HUES64 (cell line): ENCODE data around the gene KLK2. TPM values are rescaled to one million over a fixed set of nuclear protein-coding genes. Genes with fewer than 3 reads are reported as not detected.

ENCODE experiments used
- H3K27ac ChIP-seq: 2 replicates; pipeline ENCODE4 v1.7.0; 2013; ENCODE audit warnings: low read depth, low read length, inconsistent platforms
- H3K27me3 ChIP-seq: 2 replicates; pipeline ENCODE4 v1.6.1; 2013; ENCODE audit warnings: mild to moderate bottlenecking, low read length; ENCODE audit not compliant: insufficient read depth
- H3K36me3 ChIP-seq: 2 replicates; pipeline ENCODE4 v1.6.1; 2013; ENCODE audit warnings: mild to moderate bottlenecking, low read length; ENCODE audit not compliant: insufficient read depth
- H3K4me1 ChIP-seq: 2 replicates; pipeline ENCODE4 v1.6.1; 2013; ENCODE audit warnings: mild to moderate bottlenecking, low read length, moderate library complexity; ENCODE audit not compliant: insufficient read depth
- H3K4me3 ChIP-seq: 2 replicates; pipeline ENCODE4 v1.5.1; 2013; ENCODE audit warnings: mild to moderate bottlenecking, low read length, moderate library complexity
- H3K9ac ChIP-seq: 2 replicates; pipeline ENCODE4 v1.6.1; 2013; ENCODE audit warnings: mild to moderate bottlenecking, low read depth, low read length
- H3K9me3 ChIP-seq: 2 replicates; pipeline ENCODE4 v1.6.1; 2013; ENCODE audit warnings: low read depth, low read length; ENCODE audit not compliant: insufficient read depth
- WGBS: fragments of 150-250, 120-280 bp; methylation state at CpG from one replicate; pipeline ENCODE4 v1.1.7; 2013; ENCODE audit warnings: missing lambda C conversion rate; 5-methylcytosine and 5-hydroxymethylcytosine counted together
- polyA plus RNA-seq, 2 experiments: library from polyadenylated mRNA; stranded (reverse); fragments of 50-300 nt; gene quantifications; one replicate each; pipeline ENCODE4 v1.2.3, GENCODE V29; 2013

KLK2 gene
- polyA plus RNA-seq (2013, experiment 1 of 2): not detected
- polyA plus RNA-seq (2013, experiment 2 of 2): not detected

DNA sequence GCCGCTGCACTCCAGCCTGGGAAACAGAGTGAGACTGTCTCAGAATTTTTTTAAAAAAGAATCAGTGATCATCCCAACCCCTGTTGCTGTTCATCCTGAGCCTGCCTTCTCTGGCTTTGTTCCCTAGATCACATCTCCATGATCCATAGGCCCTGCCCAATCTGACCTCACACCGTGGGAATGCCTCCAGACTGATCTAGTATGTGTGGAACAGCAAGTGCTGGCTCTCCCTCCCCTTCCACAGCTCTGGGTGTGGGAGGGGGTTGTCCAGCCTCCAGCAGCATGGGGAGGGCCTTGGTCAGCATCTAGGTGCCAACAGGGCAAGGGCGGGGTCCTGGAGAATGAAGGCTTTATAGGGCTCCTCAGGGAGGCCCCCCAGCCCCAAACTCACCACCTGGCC is at the start of gene KLK2:
Gene KLK2, plus strand, starts transcription at position 384 of the 400 bp plus-strand sequence. CDS start 35 bp downstream, outside the sequence.
- no peak within 1 kb of the TSS for H3K27ac ChIP-seq
- 75% methylated on average over 2 of the region's 3 CpGs for WGBS
- H3K9me3 ChIP-seq: 0 out of 2 replicates have a peak, but pooled peaks cover 4% of the 10 kb centered on the region
- H3K9ac ChIP-seq: no peak within 1 kb of the TSS
- H3K4me3 ChIP-seq: no peak within 1 kb of the TSS
- no peaks in the 10 kb centered on the region for H3K36me3 ChIP-seq
- H3K4me1 ChIP-seq: no peaks in the 10 kb centered on the region
- peaks cover 2% of the 10 kb centered on the region; the same call in 1 of the 2 replicates for H3K27me3 ChIP-seq

DNA sequence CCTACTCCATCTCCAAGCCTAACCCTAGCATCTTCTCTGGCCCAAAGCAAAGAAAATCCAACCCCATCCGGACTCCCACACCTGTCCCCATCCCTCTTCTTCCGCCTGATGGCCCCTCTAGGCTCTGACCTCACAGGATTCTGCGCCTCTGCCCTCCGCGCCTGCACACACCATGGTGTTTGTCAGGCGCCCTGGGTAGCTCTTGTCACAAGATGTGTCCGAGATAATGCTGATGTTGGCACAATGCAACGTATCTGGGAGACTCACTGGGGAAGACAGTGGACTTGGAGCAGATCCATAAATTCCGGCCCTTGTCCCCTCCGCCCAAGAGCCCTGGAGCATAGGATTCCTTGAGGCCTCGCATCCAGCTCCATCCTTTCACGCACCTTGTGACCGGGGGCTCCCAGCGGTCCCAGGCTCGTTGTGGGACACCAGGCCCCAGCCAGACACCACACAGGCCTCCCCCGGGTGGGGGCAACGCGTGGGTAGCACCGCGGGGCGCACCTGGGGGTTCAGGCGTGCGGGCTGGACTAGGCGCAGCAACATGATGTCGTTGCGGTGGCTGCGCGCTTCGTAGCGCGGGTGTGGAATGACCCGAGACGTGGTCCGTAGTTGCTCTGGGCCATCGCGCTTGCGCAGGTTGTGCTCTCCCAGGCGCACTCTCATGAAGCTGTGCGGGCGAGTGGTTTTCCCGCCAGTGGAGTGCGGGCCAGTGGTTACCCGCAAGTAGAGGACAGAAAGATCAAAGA is 46.6 kb upstream of the KLK2 start:
- Histone ChIP-seq H3K4me3 (no peak overlapping the region), H3K9me3 (no peaks in the 10 kb centered on the region), H3K27me3 (peaks cover 21% of the 10 kb centered on the region), H3K9ac (no peak overlapping the region), H3K36me3 (no peaks in the 10 kb centered on the region), H3K4me1 (no peaks in the 10 kb centered on the region), H3K27ac (no peak overlapping the region)
- WGBS: 91% methylated on average over 43 of the region's 43 CpGs

GRCh38 chr19:50827476-50827875 is 45.8 kb upstream of the KLK2 start:
- Histone ChIP-seq H3K9ac (no peak overlapping the region), H3K27me3 (peaks cover 13% of the 10 kb centered on the region), H3K27ac (no peak overlapping the region), H3K9me3 (no peaks in the 10 kb centered on the region), H3K36me3 (no peaks in the 10 kb centered on the region), H3K4me1 (no peaks in the 10 kb centered on the region), H3K4me3 (no peak overlapping the region)
- 95% methylated on average over 12 of the region's 14 CpGs for WGBS

GRCh38 chr19:50829801-50830200 is 43.4 kb upstream of the KLK2 start:
- no peaks in the 10 kb centered on the region for H3K4me1 ChIP-seq
- no peaks in the 10 kb centered on the region for H3K9me3 ChIP-seq
- no peak overlapping the region for H3K27ac ChIP-seq
- WGBS: 89% methylated on average over 5 of the region's 5 CpGs
- peaks cover 12% of the 10 kb centered on the region for H3K27me3 ChIP-seq
- H3K4me3 ChIP-seq: no peak overlapping the region
- H3K9ac ChIP-seq: no peak overlapping the region
- no peaks in the 10 kb centered on the region for H3K36me3 ChIP-seq

- H3K4me3 ChIP-seq: no peak overlapping the region
- no peak overlapping the region for H3K9ac ChIP-seq
- 71% methylated on average over 13 of the region's 17 CpGs for whole genome bisulfite sequencing
- peaks cover 19% of the 10 kb centered on the region for H3K27me3 ChIP-seq
- H3K4me1 ChIP-seq: no peaks in the 10 kb centered on the region
- no peak overlapping the region for H3K27ac ChIP-seq
- no peaks in the 10 kb centered on the region for H3K9me3 ChIP-seq
- no peaks in the 10 kb centered on the region for H3K36me3 ChIP-seq
Observed at GRCh38 chr19:50830266-50831025, 42.8 kb upstream of the KLK2 start.

DNA sequence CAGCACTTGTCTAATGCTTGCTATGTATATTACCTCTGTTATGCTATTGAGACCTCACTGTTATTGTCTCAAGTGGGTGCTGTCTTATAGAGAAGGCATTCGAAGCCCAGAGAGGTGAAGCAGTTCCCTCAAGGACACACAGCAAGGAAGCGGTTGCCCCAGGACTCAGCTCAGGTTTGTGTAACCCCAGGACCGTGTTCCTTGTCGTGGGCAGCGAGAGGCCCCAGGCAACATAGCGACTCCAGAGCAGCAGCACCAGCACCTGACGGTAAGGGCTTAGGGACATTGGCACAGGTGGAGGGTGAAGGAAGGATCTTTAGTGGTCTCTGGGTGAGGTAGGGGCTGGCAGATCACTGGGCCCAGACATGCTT is 42.2 kb upstream of the KLK2 start:
- Histone ChIP-seq H3K9ac (no peak overlapping the region), H3K4me1 (no peaks in the 10 kb centered on the region), H3K9me3 (no peaks in the 10 kb centered on the region), H3K27ac (no peak overlapping the region), H3K36me3 (no peaks in the 10 kb centered on the region), H3K27me3 (peaks cover 22% of the 10 kb centered on the region), H3K4me3 (no peak overlapping the region)
- WGBS: 74% methylated on average over 7 of the region's 7 CpGs

DNA sequence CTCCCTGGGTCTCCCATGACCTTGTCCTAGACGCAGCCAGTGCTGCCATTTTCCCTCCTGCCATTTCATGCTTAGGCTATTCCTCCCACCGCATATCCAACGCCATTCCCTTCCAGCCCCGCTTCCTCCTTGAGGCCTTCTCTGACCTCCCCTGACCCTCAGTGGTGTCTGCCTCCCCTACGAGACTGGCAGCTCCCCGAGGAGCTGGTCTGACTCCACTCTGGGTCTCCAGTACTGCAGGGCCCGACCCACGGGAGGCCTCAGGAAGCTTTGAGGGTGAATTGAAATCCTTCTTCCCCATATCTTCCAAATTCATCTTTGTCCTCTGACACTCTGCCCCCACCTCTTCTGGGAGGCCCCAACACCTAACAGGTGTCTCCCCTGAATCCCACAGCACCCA is 40.6 kb upstream of the KLK2 start:
- Histone ChIP-seq H3K27ac (no peak overlapping the region), H3K9ac (no peak overlapping the region), H3K4me1 (no peaks in the 10 kb centered on the region), H3K9me3 (no peaks in the 10 kb centered on the region), H3K27me3 (peaks cover 35% of the 10 kb centered on the region), H3K36me3 (no peaks in the 10 kb centered on the region), H3K4me3 (no peak overlapping the region)
- 91% methylated on average over 8 of the region's 8 CpGs for WGBS

DNA sequence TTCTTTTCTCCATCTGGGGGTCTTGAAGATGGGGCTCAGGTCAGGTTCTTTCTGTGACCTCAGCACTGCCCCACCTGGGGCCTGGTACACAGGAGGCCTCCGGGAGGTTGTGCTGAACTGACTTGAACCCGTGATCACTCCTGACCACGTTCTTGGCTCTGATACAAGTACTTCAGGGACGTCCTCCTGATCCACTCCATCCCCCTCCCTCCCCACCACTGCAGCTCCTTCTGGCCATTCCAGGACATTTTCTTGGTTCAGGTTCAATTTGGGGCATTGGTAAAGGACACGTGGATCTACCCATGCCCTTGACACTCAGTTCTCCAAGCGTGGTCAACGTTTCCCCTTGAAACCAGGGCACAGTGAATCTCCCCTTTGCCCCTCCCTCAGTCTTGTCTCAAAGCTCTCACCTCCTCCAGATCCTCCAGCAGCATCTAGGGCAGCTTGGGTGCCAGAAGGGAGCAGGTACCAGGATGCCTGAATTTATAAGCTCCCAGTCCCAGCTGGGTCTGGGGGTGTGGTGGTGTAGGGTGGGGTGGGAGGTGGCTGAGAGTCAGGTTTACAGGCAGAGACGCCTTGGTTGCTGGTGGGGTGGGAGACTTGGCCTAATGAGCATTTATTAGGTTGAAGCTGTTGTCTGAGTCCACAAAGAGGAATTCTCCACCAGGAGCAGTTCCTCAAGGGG is 40.0 kb upstream of the KLK2 start, which contains the start of gene KLK15:
Gene KLK15, minus strand, starts transcription at position 458 of the 685 bp plus-strand sequence. CDS start 2,082 bp downstream, outside the sequence.
- Histone ChIP-seq H3K27me3 (peaks cover 35% of the 10 kb centered on the region), H3K4me1 (no peaks in the 10 kb centered on the region), H3K36me3 (no peaks in the 10 kb centered on the region), H3K4me3 (no peak within 1 kb of the TSS), H3K9ac (no peak within 1 kb of the TSS), H3K27ac (no peak within 1 kb of the TSS), H3K9me3 (no peaks in the 10 kb centered on the region)
- 75% methylated on average over 8 of the region's 8 CpGs for WGBS

DNA sequence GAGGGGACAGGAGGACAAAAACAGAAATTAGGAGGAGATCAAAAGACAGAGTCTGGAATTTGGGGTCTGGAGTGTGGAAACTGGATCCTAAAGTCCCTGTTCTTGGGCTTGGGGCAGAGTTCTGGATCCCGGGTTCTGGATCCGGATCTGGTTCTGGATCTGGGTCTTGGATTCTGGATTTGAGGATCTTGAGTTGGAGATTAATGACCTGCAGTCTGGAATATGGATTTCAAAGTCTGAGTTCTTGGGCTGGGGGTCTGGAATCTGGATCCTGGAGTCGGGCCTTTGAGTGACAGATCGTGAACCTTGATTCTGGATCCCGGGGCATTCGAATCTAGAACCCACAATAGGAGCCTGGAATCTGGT is 39.5 kb upstream of the KLK2 start:
- 90% methylated on average over 6 of the region's 6 CpGs for WGBS
- H3K9me3 ChIP-seq: no peaks in the 10 kb centered on the region
- no peaks in the 10 kb centered on the region for H3K36me3 ChIP-seq
- no peak overlapping the region for H3K27ac ChIP-seq
- H3K4me3 ChIP-seq: no peak overlapping the region
- H3K4me1 ChIP-seq: no peaks in the 10 kb centered on the region
- H3K27me3 ChIP-seq: peaks cover 35% of the 10 kb centered on the region
- no peak overlapping the region for H3K9ac ChIP-seq

DNA sequence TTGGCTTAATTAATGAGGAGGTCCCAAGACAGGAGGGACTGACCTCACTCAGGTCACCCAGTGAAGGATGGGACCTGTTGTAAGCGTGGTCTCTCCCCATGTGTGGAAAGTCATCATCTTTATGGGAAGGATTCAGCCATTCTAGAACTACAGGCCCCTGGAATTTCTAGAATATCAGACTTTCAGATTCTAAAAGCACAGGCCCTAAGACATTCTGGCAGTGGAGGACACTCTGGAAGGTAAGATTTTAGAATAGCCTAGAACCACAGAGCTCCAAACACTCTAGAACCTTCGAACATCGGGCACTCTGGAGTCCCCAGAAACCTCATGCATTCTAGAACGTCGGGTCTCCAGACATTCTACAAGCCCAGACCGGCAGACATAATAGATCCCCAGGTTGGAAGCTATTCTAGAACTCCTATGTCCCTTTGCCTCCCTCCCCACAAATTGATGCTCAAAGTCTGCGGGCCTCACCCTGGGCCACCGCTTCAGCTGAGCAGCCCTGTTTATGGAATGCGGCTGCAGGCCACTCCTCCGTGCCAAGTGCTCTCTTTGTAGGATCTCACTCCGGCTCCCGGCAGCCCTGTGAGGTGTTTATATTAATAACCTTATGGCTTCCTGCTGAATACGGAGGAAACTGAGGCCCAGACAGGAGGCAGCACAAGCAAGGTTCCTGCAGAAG is 38.0 kb upstream of the KLK2 start:
- no peaks in the 10 kb centered on the region for H3K36me3 ChIP-seq
- H3K4me3 ChIP-seq: peak overlapping the region; percentile 75
- H3K9ac ChIP-seq: peak overlapping the region; percentile 56
- no peaks in the 10 kb centered on the region for H3K9me3 ChIP-seq
- peaks cover 35% of the 10 kb centered on the region for H3K27me3 ChIP-seq
- 35% methylated on average over 13 of the region's 13 CpGs for WGBS
- no peak overlapping the region for H3K27ac ChIP-seq
- no peaks in the 10 kb centered on the region for H3K4me1 ChIP-seq
